Suppressor macrophage (primary cell): ENCODE data around the gene TUBB4A.

ENCODE experiments used
- DNase-seq, 4 experiments: peaks; one replicate each; pipeline ENCODE4 v3.0.0-alpha.2; 2020 to 2022

TUBB4A gene

DNA sequence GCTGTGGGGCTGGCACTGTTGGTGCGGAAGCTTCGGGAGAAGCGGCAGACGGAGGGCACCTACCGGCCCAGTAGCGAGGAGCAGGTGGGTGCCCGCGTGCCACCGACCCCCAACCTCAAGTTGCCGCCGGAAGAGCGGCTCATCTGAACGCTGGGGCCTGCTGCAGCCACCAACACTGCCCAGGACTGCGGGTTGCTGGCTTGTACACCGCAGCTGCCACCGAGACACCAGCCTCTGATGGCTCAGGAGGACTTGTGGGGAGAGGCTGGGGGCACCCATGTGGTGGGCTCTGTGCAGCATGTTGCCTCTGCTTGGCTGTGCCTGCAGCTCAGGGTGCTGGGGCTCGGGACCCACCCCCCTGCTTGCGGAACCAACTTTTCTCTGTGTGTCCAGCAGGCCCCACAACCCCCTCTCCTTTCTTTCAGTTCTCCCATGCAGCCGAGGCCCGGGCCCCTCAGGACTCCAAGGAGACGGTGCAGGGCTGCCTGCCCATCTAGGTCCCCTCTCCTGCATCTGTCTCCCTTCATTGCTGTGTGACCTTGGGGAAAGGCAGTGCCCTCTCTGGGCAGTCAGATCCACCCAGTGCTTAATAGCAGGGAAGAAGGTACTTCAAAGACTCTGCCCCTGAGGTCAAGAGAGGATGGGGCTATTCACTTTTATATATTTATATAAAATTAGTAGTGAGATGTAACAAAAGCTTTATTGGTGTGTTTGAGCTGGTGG is 35.4 kb downstream of the TUBB4A start:
- no peak for DNase-seq

DNA sequence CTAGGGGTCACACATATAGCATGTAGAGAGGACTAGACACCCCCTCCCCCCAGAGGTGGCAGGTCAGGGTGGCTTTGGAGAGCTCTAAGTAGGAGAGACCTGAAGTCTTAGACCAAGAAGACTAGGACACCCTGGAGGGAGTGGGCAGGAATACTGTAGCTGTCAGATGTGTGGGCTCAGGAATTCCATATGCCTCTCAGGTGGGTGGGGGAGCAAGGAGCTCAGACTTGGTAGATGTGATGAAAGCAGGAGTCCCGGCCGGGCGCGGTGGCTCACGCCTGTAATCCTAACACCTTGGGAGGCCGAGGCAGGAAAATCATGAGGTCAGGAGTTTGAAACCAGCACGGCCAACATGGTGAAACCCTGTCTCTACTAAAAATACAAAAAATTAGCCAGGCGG is 36.4 kb downstream of the TUBB4A start:
- DNase-seq: no peak

DNA sequence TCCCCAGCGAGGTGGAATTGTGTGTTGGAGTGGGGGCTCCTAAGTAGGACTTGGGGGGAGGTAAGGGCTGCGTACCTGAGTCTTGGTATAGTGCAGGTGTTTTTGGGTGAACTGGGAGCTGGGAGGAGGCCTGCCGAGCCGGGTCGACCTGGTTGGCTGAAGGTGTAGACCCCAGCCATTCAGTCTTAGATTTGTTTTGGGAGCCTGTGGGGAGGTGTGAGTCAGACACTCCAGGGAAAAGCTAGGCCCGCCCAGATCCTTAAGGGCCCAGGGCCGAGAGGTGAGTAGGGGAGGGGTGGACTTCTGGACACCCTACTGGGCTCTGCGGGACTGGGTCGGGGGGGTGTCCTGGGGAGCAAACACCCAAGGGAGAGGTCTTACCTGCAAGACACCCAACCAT is 37.1 kb downstream of the TUBB4A start:
- no peak for DNase-seq

DNA sequence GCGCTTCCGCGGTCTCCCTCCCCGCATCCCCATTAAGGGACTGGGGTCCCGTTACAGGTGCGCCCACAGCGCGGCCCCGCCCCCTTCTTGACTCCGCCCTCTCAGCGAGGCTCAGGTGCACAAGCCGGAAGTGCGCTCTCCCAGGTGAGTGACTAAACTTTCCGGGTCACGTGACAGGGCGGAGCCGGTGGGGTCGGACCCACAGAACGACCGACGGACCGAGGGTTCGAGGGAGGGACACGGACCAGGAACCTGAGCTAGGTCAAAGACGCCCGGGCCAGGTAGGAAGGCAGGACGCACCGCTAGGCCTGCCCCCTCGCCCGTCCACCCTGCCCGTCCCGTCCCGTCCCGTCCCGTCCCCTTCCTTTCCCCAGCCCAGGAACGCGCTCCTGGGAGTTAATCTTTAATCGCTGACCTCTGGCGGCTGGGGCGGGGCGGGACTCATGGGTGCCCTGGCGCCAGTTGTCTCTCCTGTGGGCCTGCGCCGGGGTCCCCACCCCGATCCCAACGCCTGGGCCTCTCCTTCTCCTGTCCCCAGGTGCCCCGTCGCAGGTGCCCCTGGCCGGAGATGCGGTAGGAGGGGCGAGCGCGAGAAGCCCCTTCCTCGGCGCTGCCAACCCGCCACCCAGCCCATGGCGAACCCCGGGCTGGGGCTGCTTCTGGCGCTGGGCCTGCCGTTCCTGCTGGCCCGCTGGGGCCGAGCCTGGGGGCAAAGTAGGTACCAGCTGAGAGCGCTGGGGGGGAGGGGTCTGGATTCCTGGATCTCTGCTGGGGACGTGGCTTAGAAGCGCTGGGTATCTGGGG is 37.8 kb downstream of the TUBB4A start, which contains the start of gene CRB3:
Gene CRB3 (plus strand): TSS at position 202 of the 804 bp plus-strand sequence. CDS start 431 bp downstream, at position 633.
- no peak for DNase-seq

DNA sequence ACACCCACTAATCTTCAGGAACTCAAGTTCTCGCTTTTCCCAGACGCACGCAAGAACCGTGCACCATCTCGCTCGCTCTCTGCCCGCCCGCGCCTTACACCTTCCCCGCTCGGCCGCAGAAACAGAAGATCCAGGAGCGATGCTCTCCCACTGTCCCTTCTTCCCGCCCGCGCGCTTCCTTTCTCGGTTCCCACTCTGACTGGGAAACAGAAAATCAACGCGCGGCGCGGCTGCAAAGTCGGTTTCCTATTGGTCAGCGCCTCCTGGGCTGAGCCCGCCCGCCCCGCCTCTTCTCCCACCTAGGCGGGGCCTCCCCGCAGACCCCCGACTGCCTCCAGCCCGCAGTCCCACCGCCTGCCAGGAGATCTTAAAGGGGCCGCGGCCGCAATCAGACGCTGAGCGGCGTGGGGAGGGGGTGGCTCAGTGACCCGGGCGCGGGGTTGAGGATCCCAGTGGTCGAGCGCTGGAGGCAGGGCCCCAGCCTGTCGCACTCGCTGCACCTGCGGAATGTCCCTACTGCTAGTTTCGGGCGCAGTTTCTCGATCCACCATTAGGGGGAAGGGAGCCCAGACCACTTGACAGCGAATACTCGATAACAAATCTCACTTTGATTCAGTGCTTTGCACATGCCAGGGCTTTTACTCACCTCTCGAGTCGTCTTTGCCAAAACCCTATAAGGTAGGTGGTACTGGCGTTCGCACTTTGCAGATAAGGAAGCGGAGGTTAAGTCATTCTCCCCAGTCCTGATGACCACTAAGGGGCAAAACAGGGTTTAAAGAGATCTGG is 41.8 kb downstream of the TUBB4A start:
- peak; percentile 93 to 96 (median 94) for DNase-seq

DNA sequence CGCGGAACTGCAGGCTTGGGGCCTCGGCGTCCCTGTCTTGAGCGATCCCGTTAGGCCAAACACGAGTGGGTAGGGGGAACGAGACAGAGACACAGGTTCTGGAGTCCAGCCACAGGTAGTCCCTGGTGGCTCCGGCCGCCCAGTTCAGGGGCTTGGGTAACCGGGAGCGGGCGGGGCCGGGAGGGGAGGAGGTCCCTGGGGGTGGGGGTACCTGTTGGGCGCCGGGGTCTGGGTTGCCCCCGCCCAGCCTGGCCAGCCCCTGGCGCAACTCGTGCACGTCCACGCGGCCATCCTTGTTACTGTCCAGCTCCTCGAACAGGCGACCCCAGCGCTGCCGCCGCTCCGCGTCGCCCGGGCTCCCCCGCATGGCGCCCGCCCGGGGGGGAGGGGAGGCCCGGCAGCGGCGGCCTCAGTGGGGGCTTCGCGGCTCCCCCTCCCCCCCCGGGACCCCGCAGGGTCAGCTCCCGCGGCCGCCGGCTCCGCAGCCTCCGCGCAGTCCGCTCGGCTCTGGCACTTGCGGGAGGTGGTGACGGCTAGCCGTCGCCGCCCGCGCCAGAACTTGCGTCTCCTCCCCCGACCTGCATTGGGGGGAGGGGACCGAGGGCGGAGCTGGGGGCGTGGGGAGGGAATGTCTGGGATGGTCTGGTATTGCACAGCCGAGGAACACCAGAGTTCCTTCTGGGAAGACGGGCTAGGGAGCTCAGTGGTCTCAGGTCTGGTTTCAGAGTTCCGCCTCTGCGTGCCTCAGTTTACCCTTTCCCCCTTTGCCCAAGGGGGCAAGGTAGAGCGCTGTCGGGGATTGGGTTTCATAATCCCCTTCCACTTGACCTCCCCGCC is 42.6 kb downstream of the TUBB4A start, which contains the start of gene SLC25A23:
Gene SLC25A23 (minus strand): TSS at position 531 of the 837 bp plus-strand sequence. CDS start 164 bp downstream, at position 367.
- peak; percentile 29 to 64 (median 45) for DNase-seq

DNA sequence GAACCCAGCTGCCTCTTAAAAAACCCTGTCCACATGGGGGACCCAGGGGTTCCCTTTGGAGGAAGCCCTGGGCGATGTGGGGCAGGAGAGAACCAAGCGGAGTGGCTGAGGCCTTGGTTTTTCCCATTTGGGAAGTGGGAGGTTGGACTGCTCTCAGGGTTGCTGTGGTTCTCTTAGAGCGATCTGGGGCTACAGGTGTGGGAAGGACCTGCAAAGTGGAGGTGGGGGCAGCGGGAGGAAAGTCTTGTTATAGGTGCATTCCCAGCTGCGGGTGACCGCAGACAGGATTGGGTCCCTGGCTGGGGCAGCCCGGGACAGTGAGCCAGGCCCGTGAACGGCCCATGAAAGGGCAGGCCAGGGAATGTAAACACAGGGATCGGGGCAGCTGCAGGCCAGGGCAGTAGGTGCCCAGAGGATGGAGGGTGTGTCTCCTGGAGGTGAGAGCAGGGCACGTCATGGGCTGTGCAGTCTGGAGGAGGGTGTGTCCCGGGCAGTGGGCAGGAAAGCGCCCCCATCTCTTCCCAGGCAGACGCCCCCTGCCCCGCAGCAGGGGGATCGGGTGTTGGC is 43.3 kb downstream of the TUBB4A start:
- no peak for DNase-seq

DNA sequence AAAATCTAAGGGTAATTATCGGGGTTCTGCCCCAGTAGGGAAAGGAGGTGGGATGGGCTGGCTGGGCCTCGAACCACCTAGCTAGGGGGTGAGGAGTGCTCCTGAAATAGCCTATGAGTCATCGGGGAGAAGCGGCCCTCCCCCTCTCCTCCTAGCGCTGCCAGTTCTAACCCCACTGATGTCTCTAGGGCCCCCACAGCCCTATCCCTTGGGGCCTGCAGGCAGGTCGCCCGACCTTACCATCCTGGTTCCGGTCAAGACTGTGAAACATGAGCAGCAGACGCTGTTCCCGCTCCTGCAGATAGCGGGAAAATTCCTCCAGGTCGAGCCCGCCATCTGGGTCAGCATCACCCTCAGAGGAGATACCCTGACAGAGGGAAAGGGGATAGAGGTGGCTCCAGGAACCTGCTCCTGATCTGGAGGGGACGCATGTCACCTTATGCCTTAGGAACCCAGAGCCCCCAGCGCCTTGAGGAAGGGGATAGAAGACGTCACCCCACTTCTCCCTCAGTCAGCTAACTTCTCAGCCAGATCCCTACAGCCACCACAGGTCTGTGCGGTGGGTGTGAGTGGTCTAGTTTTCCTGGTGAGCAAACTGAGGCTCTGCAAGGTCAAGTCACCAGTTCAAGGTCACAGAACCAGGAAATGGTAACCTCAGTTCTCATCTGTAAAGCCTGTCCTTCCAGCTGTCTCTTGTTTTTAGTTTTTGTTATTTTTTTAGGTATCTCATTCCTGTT is 44.0 kb downstream of the TUBB4A start:
- DNase-seq: no peak

DNA sequence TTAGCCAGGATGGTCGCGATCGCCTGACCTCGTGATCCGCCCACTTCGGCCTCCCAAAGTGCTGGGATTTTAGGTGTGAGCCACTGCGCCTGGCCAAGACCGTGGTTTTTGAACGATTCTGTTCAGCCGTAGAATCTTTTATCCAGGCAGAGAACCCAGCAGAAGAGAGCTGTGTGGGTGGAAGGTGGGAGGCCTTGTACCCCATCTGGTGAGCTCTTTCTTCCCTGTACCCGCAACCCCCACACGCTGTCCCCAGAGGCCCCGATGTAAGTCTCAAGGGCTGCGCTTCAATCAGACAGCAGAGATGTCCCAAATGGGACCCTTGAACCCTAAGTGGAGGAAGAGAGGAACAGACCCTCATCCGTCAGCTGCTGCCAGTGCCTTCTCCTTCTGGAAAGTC is 46.2 kb downstream of the TUBB4A start:
- DNase-seq: no peak

DNA sequence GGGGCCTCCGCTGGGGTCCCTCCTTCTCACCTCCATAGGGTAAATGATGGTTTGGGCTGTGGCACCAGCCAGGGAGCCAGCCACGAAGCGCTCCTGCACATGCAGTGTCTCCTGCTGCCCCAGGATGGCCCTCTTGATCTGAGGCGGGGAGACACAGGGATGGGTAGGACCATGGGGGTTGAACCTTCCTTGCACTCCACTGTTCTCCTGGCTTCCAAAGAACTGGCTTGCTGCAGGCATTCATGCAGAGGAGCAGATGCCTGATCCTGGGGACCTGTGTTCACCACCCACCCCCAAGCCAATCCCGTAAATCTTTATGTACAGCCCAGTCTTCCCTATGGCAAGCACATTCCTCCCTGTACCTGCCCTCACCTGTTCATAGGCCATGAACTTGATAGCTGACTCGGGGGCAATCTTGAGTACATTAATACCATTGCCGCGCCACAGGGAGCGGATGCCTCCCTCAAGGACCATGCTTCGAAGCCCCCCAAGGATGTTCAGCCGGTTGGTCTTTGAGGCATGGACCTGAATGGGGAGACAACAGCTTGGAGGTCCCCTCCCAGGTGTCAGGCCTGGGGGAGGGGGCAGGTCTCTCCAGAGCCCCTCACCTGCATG is 48.1 kb downstream of the TUBB4A start:
- no peak for DNase-seq

DNA sequence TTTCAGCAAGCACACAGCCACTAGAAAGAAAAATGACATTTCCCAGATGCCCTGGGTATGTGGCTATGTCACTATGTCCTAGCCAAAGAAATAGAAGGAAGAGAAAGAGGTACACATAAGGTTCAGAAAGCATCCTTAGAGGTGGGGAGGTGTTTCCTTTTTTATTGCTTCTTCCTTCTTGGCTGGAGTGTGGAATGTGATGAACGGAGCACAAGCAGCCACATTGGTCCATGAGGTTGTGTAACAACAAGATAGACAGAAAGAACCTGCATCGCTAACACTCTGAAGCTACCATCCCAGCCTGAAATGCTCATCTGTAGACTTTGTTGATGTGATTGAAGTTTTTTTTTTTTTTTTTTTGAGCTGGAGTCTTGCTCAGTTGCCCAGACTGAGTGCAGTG is 49.2 kb downstream of the TUBB4A start:
- no peak for DNase-seq

DNA sequence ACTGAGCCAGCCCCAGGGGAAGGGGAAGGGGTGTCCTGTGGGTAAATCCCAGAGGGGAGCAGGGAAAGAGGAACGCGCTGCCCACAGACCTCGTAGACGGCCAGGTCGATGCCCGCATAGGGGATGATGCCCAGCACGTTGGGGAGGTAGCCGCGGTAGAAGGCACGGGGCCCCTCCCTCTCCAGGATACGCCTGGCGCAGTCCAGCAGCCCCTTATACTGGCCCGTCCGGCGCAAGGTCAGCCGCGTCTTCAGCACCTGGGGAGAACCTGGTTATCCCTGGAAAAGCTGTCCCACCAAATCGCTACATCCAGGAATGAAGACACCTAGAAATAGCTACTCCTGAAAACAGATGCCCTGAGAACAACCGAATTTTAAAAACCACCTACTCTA is 49.9 kb downstream of the TUBB4A start:
- DNase-seq: no peak

DNA sequence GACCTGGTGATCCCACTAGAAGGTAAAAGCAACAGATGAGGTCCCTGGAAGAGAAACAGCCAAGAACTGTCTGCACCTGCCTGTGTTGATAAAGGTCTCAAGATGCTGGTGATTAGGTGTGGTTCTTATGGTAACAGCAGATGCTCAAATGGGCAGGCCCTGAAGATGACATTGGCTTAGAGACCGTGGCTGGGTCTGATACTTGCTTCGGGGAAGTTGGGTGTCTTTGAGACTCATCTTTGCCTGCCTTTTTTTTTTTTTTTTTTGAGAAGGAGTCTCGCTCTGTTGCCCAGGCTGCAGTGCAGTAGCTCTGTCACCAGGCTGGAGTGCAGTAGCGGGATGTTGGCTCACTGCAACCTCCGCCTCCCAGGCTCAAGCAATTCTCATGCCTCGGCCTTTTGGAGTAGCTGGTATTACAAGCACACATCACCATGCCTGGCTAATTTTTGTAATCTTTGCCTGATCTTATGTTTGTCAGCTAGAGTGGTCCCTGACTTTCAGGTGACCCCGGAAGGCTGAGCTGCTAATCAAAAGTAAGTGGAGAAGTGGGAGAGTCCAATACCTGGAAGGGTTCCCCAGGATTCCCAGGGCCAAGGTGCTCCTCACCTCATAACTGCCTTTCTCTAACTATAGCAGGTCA is 50.4 kb downstream of the TUBB4A start:
- DNase-seq: no peak

DNA sequence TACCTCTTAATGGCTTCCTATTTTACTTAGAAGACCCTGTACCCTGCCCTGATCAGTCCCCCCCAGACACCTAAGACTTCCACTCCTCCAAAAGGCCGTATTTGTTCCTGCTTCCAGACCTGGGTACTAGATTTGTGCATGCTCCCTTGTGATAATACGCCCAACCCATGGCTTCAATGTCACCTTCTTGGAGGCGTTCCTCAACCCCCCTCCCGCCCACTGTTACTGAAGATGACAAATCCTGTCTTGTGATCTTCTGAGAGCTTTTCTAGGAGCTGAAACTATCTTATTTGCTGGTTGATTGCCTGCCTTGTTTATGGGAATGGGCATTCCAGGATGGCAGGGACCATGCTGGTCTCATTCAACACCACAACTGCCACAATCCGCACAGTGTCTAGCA is 51.9 kb downstream of the TUBB4A start:
- peak; percentile 12 to 55 (median 32) for DNase-seq

DNA sequence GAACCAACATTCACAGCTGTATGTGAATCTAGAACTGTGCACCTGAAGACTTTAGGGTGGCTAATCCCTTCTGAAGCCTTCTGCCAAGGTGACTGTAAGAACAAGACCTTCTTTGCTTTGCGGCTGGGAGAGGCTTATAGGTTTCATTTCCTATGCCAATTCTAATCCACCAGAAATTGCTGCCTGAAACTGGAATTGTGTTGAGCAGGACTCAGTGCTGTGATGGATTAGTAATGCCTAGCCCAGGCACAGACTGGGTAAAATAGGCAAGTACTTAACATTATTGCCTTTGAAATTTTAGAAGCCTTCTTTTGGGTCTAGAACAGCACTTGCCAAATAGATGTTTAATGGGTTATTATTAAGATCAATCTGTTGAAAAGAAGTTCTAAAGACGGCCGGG is 54.1 kb downstream of the TUBB4A start:
- DNase-seq: no peak

DNA sequence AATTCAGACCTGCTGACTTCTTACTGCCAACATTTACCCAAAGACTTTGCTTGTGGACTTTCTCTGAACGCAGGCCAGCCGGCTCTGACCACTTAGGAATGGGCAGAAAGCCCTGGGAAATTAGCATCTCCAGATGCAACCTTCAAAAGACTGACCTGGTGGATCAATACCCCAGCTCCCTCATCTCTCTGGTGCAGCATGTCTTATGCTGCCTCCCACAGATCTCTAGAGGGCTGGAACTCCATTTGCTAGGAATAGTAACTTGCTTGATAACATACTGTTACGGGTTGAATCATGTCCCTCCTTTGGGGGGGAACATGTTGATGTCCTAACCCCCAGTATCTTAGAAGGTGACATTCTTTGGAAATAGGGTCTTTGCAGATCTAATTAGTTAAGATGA is 55.7 kb downstream of the TUBB4A start:
- DNase-seq: no peak
